K562 (cell line): ENCODE data around the gene ARHGAP23.

Experiments used
- ATF4 ChIP-seq: fragments of 450-650 bp; formaldehyde crosslinking; IDR thresholded peaks from 2 replicates; pipeline ENCODE4 v1.4.0; 2022; ENCODE audit warnings: mild to moderate bottlenecking, moderate library complexity
- CHD2 ChIP-seq: IDR thresholded peaks from 2 replicates; pipeline ENCODE4 v1.6.1; 2011; ENCODE audit warnings: low read depth, low read length
- CTCF ChIP-seq, 3 experiments: IDR thresholded peaks in 2 of 3; conservative IDR thresholded peaks in 1 of 3; 2 replicates each; pipeline ENCODE4 v1.5.1; 2011 to 2012; ENCODE audit warnings: low read length in 3 of 3, mild to moderate bottlenecking in 3 of 3, control low read depth in 2 of 3, improper control_type of control experiment in 1 of 3, inconsistent platforms in 1 of 3, low read depth in 1 of 3, mixed read lengths in 1 of 3, moderate library complexity in 1 of 3; ENCODE audit not compliant: insufficient read depth in 2 of 3
- E2F4 ChIP-seq: sonication (generic); formaldehyde crosslinking; IDR thresholded peaks from 2 replicates; pipeline ENCODE4 v1.8.0; 2022; ENCODE audit warnings: mild to moderate bottlenecking, low read depth, missing genetic modification reagents
- KDM1A ChIP-seq, 2 experiments: fragments of 450-650 bp; IDR thresholded peaks; 2 replicates each; pipeline ENCODE4 v1.6.1; 2016; ENCODE audit warnings: mild to moderate bottlenecking in 2 of 2
- MAFF ChIP-seq: IDR thresholded peaks from 2 replicates; pipeline ENCODE4 v1.6.1; 2012; ENCODE audit warnings: low read length, improper control_type of control experiment
- SMARCA4 ChIP-seq: fragments of 450-650 bp; IDR thresholded peaks from 2 replicates; pipeline ENCODE4 v1.6.1; 2016
- ZNF274 ChIP-seq: IDR thresholded peaks from 2 replicates; pipeline ENCODE4 v1.6.1; 2011; ENCODE audit warnings: low read depth, mild to moderate bottlenecking, low read length, moderate library complexity, borderline replicate concordance
- ZNF699 ChIP-seq: fragments of 250-450 bp; sonication (Bioruptor Pico); IDR thresholded peaks from 2 replicates; pipeline ENCODE4 v1.8.0; 2021; ENCODE audit warnings: mild to moderate bottlenecking, moderate library complexity; ENCODE audit not compliant: insufficient replicate concordance

GRCh38 chr17:38439436-38439835 is 11.2 kb downstream of the ARHGAP23 start:
- no peak for TF ChIP-seq CTCF (IDR thresholded peaks at IDR 0.05 in 2 of 3, conservative IDR thresholded peaks at IDR 0.05 in 1 of 3; ENCODE audit: insufficient read depth in 2 of 3, low read depth in 1 of 3, low read length in 3 of 3)
- TF ChIP-seq ATF4 (CRISPR knock-in tag), result no peak
- no peak for TF ChIP-seq MAFF
- no peak for TF ChIP-seq SMARCA4
- no peak for TF ChIP-seq CHD2
- no peak for TF ChIP-seq E2F4 (CRISPR knock-in tag)
- TF ChIP-seq ZNF699 (CRISPR knock-in tag), result no peak
- no peak for TF ChIP-seq ZNF274
- TF ChIP-seq KDM1A (IDR thresholded peaks at IDR 0.05), result no peak
